ENCODE measurements around the gene MRPL55. TPM values are rescaled to one million over a fixed set of nuclear protein-coding genes. Genes with fewer than 3 reads are reported as not detected.

Gene MRPL55
- total and polyA plus RNA-seq, 2 of the 13 experiments (the other 11 are each of a cell fraction or from before 2014, with no cell fraction given) = 58.6 to 92.9 TPM

DNA sequence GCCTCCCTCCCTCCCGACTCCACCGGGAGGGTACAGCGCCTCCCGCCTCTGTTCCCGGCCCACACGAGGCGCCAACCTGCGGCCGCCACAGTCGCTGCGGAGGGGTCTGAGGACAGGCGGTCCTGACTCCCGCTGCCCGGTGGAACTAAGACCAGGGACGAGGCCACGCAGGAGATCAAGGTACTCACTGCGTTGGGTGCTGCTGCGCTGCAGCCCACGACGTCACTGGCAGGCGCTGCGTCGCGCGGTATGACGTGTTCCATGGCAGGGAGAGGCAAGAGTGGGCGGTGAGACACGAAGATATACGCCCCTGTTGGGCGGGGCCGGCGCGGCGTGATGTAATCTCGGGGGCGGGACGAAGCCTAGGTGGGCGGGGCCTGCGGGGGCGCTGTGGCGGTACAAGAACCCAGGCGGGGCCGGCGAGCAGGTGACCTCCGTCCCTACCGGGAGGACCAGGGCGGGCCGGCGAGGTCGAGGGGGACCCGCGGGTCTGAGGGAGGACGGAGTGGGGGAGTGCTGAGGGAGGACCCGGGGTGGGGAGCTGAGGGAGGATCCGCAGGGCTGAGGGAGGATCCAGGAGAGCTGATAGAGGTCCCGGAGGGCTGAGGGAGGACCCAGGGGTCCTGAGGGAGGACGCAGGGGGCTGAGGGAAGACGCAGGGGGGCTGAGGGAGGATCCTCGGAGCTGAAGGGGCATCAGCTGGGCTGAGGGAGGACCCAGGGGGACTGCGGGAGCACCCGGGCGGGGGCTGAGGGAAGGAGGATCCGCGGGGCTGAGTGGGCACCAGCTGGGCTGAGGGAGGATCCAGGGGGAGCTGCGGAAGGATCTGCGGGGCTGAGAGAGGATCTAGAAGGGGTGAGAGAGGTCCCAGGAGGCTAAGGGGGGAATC lies at the start of gene MRPL55 (continued):
- TF ChIP-seq, protein P1, sequence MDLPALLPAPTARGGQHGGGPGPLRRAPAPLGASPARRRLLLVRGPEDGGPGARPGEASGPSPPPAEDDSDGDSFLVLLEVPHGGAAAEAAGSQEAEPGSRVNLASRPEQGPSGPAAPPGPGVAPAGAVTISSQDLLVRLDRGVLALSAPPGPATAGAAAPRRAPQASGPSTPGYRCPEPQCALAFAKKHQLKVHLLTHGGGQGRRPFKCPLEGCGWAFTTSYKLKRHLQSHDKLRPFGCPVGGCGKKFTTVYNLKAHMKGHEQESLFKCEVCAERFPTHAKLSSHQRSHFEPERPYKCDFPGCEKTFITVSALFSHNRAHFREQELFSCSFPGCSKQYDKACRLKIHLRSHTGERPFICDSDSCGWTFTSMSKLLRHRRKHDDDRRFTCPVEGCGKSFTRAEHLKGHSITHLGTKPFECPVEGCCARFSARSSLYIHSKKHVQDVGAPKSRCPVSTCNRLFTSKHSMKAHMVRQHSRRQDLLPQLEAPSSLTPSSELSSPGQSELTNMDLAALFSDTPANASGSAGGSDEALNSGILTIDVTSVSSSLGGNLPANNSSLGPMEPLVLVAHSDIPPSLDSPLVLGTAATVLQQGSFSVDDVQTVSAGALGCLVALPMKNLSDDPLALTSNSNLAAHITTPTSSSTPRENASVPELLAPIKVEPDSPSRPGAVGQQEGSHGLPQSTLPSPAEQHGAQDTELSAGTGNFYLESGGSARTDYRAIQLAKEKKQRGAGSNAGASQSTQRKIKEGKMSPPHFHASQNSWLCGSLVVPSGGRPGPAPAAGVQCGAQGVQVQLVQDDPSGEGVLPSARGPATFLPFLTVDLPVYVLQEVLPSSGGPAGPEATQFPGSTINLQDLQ (CRISPR knock-in tag; IDR thresholded peaks at IDR 0.05) = 0 out of 2 replicates have a peak, but pooled peaks have one; percentile 49
- TF ChIP-seq ZNF530 (CRISPR knock-in tag; IDR thresholded peaks at IDR 0.05; ENCODE audit: low read depth) (no peak), ARID2 (CRISPR knock-in tag; IDR thresholded peaks at IDR 0.05; ENCODE audit: borderline replicate concordance) (no peak), HMGA1 (CRISPR knock-in tag; conservative IDR thresholded peaks at IDR 0.05) (no peak), FOXK1 (CRISPR knock-in tag; IDR thresholded peaks at IDR 0.05; ENCODE audit: borderline replicate concordance, low read depth) (peak; percentile 91; the same call in 1 of the 2 replicates), SMAD3 (CRISPR knock-in tag; IDR thresholded peaks at IDR 0.05) (peak; percentile 53; the same call in 1 of the 2 replicates), AHR (CRISPR knock-in tag; IDR thresholded peaks at IDR 0.05) (0 out of 2 replicates have a peak, but pooled peaks have one; percentile 59), HES4 (CRISPR knock-in tag; IDR thresholded peaks at IDR 0.05; ENCODE audit: borderline replicate concordance) (peak; percentile 73; the same call in 1 of the 2 replicates), IKZF4 (CRISPR knock-in tag; IDR thresholded peaks at IDR 0.05; ENCODE audit: borderline replicate concordance, low read depth, not compliant biosample characterization) (peak; percentile 79), EHMT2 (IDR thresholded peaks at IDR 0.05; ENCODE audit: borderline replicate concordance, low read depth, low read length) (no peak), ZNF563 (CRISPR knock-in tag; IDR thresholded peaks at IDR 0.05) (peak; percentile 97), RBFOX2 (IDR thresholded peaks at IDR 0.05; ENCODE audit: low read depth, low read length) (peak; percentile 91)
- TF ChIP-seq, protein P2, sequence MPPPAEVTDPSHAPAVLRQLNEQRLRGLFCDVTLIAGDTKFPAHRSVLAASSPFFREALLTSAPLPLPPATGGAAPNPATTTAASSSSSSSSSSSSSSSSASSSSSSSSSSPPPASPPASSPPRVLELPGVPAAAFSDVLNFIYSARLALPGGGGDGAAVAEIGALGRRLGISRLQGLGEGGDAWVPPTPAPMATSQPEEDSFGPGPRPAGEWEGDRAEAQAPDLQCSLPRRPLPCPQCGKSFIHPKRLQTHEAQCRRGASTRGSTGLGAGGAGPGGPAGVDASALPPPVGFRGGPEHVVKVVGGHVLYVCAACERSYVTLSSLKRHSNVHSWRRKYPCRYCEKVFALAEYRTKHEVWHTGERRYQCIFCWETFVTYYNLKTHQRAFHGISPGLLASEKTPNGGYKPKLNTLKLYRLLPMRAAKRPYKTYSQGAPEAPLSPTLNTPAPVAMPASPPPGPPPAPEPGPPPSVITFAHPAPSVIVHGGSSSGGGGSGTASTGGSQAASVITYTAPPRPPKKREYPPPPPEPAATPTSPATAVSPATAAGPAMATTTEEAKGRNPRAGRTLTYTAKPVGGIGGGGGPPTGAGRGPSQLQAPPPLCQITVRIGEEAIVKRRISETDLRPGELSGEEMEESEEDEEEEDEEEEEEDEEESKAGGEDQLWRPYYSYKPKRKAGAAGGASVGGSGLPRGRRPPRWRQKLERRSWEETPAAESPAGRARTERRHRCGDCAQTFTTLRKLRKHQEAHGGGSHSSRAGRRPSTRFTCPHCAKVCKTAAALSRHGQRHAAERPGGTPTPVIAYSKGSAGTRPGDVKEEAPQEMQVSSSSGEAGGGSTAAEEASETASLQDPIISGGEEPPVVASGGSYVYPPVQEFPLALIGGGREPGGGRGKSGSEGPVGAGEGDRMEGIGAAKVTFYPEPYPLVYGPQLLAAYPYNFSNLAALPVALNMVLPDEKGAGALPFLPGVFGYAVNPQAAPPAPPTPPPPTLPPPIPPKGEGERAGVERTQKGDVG (CRISPR knock-in tag; IDR thresholded peaks at IDR 0.05; ENCODE audit: borderline replicate concordance) = peak; percentile 56; the same call in 1 of the 2 replicates
- TF ChIP-seq, protein P3, sequence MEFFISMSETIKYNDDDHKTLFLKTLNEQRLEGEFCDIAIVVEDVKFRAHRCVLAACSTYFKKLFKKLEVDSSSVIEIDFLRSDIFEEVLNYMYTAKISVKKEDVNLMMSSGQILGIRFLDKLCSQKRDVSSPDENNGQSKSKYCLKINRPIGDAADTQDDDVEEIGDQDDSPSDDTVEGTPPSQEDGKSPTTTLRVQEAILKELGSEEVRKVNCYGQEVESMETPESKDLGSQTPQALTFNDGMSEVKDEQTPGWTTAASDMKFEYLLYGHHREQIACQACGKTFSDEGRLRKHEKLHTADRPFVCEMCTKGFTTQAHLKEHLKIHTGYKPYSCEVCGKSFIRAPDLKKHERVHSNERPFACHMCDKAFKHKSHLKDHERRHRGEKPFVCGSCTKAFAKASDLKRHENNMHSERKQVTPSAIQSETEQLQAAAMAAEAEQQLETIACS (CRISPR knock-in tag; IDR thresholded peaks at IDR 0.05) = no peak
- TF ChIP-seq, protein P4, sequence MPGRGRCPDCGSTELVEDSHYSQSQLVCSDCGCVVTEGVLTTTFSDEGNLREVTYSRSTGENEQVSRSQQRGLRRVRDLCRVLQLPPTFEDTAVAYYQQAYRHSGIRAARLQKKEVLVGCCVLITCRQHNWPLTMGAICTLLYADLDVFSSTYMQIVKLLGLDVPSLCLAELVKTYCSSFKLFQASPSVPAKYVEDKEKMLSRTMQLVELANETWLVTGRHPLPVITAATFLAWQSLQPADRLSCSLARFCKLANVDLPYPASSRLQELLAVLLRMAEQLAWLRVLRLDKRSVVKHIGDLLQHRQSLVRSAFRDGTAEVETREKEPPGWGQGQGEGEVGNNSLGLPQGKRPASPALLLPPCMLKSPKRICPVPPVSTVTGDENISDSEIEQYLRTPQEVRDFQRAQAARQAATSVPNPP (CRISPR knock-in tag; IDR thresholded peaks at IDR 0.05) = peak; percentile 24; the same call in 1 of the 2 replicates

Data from HepG2 (cell line).